Gastrocnemius medialis (tissue), 4 donors: Measurements from ENCODE around the gene ATP8B4. TPM values are rescaled to one million over a fixed set of nuclear protein-coding genes. Genes with fewer than 3 reads are reported as not detected.

Experiments used
- ATAC-seq, 2 donors: fragments of 150-250 bp; one replicate each; pipeline ENCODE4 v1.9.1; 2016
- DNase-seq, 2 donors: peaks; one replicate each; pipeline ENCODE4 v3.0.0-alpha.2; 2019
- H3K27ac ChIP-seq, 4 donors: fragments of 200-600 bp; sonication (generic); 1 replicate in 1 of 4; 2 replicates in 3 of 4; pipeline ENCODE4 v1.5.1; 2016 to 2018; ENCODE audit warnings: mild to moderate bottlenecking in 2 of 4, moderate library complexity in 1 of 4
- H3K27me3 ChIP-seq, 3 donors: fragments of 200-600 bp; sonication (generic) in 2 of 3; 1 replicate in 1 of 3; 2 replicates in 2 of 3; pipeline versions ENCODE4 v1.5.1 to v1.6.0; 2016 to 2019; ENCODE audit warnings: mild to moderate bottlenecking in 1 of 3, moderate library complexity in 1 of 3
- H3K36me3 ChIP-seq, 2 donors: fragments of 200-600 bp; sonication (generic) in 1 of 2; one replicate each; pipeline ENCODE4 v1.5.1; 2017 to 2018
- H3K4me1 ChIP-seq, 2 donors: fragments of 200-600 bp; sonication (generic) in 1 of 2; one replicate each; pipeline ENCODE4 v1.5.1; 2016 to 2017; ENCODE audit warnings: mild to moderate bottlenecking in 2 of 2
- H3K4me3 ChIP-seq, 4 donors: fragments of 200-600 bp; sonication (generic) in 3 of 4; 1 replicate in 1 of 4; 2 replicates in 3 of 4; pipeline ENCODE4 v1.5.1; 2016 to 2019; ENCODE audit warnings: mild to moderate bottlenecking in 2 of 4
- H3K9me3 ChIP-seq, 3 donors: fragments of 200-600 bp; sonication (generic) in 2 of 3; 1 replicate in 1 of 3; 2 replicates in 2 of 3; pipeline ENCODE4 v1.5.1; 2016 to 2019
- CTCF ChIP-seq, 5 experiments: fragments of 450-650 bp in 3 of 5; fragments of 200-600 bp in 2 of 5; sonication (generic) in 2 of 5; IDR thresholded peaks in 4 of 5; conservative IDR thresholded peaks in 1 of 5; 1 replicate in 4 of 5; 2 replicates in 1 of 5; pipeline ENCODE4 v1.5.1; 2016 to 2019; ENCODE audit warnings: antibody characterized with exemption in 5 of 5, mild to moderate bottlenecking in 3 of 5, moderate library complexity in 3 of 5
- POLR2A ChIP-seq, 2 donors: fragments of 450-650 bp; IDR thresholded peaks; one replicate each; pipeline ENCODE4 v1.6.1; 2017; ENCODE audit warnings: antibody characterized with exemption in 2 of 2, mild to moderate bottlenecking in 2 of 2, moderate library complexity in 2 of 2
- in situ Hi-C, 4 donors: fragments of 200-750 bp; cut with MboI; loops; one replicate each; pipeline versions ENCODE4 v1.15.0 to v1.8.0; 2017; ENCODE audit warnings: low sequenced_read_pairs in 4 of 4
- intact Hi-C: fragments of 100-400 bp; cut with DNase I; formaldehyde crosslinking; loops from one replicate; pipeline ENCODE4 v1.15.1; 2023; ENCODE audit warnings: low total_unique reads
- total RNA-seq, 4 donors: library from RNA; depleted of rRNA; stranded (reverse); fragments of >200 nt; gene quantifications; one replicate each; pipeline versions ENCODE4 v1.1.0 to v1.2.3, GENCODE V29; 2016

ATP8B4 gene
- total RNA-seq, 4 donors from 2014 or later: 1.7 to 3.4 (median 2.4) TPM

DNA sequence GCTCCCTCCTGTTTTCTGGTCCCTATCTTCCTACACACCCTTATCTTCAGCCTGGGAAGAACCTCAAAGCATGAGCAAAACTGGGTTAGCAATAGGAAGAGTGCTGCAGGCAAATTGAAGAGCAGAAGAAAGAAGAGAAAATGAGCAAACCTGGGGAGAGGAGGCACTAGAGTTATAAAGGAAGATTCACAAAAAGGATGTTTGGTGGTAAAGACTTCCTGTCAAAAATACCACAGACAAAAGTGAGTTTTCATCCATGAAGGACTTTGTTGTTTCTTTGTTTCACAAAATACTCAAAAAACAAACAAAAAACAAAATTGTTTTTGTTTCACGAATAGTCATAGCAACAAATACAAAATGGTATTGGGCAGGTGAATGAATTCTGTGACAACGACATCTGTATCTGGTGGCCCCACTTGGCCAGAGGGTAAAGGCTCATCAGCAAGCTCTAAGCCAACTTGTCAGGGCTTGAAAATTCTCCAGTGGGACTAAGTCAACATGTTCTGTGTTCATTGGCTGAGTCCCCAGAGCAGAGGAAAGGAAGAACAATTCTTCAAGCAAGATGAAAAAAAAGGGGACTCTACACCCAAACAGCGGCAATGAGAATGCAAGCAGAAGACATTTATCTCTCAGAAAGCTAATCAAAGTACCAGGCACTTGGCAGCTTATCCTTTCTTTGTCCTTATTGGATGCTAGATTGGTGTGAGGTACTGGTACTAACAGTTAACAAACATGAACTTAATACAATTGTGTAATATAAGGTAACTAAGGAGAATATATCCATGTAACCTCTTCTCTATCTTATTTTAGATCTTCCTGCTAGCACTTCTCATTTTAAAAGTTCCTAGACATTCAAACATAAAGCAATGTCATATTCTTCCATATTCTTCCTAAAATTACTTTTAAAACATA lies 9.7 kb downstream of the ATP8B4 start:
- no peak overlapping the region for H3K4me3 ChIP-seq
- no peak overlapping the region for H3K27ac ChIP-seq
- H3K9me3 ChIP-seq: no peaks in the 10 kb centered on the region
- DNase-seq (no peak), ATAC-seq (no peak)
- no peaks in the 10 kb centered on the region for H3K4me1 ChIP-seq
- in situ Hi-C loops: no loop called here
- H3K36me3 ChIP-seq: no peaks in the 10 kb centered on the region
- TF ChIP-seq POLR2A (IDR thresholded peaks at IDR 0.05) (no peak), CTCF (IDR thresholded peaks at IDR 0.05 in 4 of 5, conservative IDR thresholded peaks at IDR 0.05 in 1 of 5) (no peak)
- intact Hi-C loops: loop anchor here (5.0 kb wide), 1 partner anchor 52 kb away; no protein-coding TSS in a partner anchor
- no peaks in the 10 kb centered on the region for H3K27me3 ChIP-seq

DNA sequence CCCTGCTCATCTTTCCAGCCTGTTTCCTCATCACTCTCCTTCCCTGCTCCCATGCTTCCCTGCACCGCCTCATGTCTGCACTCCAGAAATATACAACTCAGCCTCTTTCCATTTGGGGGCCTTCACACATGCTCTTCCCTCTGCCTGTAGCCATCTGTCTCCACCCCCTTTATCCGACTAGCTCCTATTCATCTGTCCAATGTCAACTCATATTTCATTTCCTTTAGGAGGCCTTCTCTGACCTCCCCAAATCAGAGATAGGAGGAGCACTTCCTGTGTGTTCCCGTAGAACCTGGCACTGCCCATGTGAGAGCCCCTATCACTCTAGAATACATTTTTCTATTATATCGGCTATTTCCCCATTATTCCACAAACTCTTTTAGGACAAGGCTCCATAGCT lies 10.6 kb downstream of the ATP8B4 start:
- intact Hi-C loops: loop anchor here (5.0 kb wide), 1 partner anchor 51 kb away; no protein-coding TSS in a partner anchor
- TF ChIP-seq POLR2A (IDR thresholded peaks at IDR 0.05) (no peak), CTCF (IDR thresholded peaks at IDR 0.05 in 4 of 5, conservative IDR thresholded peaks at IDR 0.05 in 1 of 5) (no peak)
- Histone ChIP-seq H3K9me3 (no peaks in the 10 kb centered on the region), H3K4me3 (no peak overlapping the region), H3K36me3 (no peaks in the 10 kb centered on the region), H3K4me1 (no peaks in the 10 kb centered on the region), H3K27me3 (no peaks in the 10 kb centered on the region), H3K27ac (no peak overlapping the region)
- no peak for ATAC-seq
- in situ Hi-C loops: no loop called here
- no peak for DNase-seq

- Histone ChIP-seq H3K27me3 (no peaks in the 10 kb centered on the region), H3K27ac (no peak overlapping the region), H3K4me3 (no peak overlapping the region), H3K4me1 (no peaks in the 10 kb centered on the region), H3K36me3 (no peaks in the 10 kb centered on the region), H3K9me3 (no peaks in the 10 kb centered on the region)
- DNase-seq (no peak), ATAC-seq (no peak)
- no peak for TF ChIP-seq CTCF (IDR thresholded peaks at IDR 0.05 in 4 of 5, conservative IDR thresholded peaks at IDR 0.05 in 1 of 5)
- TF ChIP-seq POLR2A (IDR thresholded peaks at IDR 0.05): no peak
- in situ Hi-C loops (no loop called here), intact Hi-C loops (loop anchor here (5.0 kb wide), 1 partner anchor 50 kb away; no protein-coding TSS in a partner anchor)
Observed at GRCh38 chr15:50107591-50108408, 11.2 kb downstream of the ATP8B4 start.

DNA sequence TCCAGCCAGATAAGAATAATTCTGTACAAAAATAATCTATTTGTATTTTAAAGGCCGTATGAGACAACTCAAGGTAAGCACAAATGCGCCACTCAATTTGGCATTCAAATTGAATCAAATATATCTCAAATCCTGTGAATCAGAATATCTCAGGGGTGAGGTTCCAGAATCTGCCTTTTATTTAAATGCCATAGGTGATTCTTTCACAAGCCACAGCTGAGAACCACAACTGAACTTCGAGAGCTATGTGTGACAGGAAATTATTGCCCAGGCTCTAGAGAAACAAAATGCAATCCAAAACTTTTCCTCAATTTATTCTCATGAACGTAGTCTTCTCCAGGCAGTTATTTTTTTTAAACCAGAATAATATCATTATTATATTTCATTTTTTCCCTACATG lies 11.9 kb downstream of the ATP8B4 start:
- in situ Hi-C loops: no loop called here
- ATAC-seq (no peak), DNase-seq (no peak)
- H3K27ac ChIP-seq: no peak overlapping the region
- H3K4me3 ChIP-seq: no peak overlapping the region
- intact Hi-C loops: loop anchor here (5.0 kb wide), 1 partner anchor 50 kb away; no protein-coding TSS in a partner anchor
- no peaks in the 10 kb centered on the region for H3K27me3 ChIP-seq
- H3K4me1 ChIP-seq: no peaks in the 10 kb centered on the region
- no peaks in the 10 kb centered on the region for H3K36me3 ChIP-seq
- H3K9me3 ChIP-seq: no peaks in the 10 kb centered on the region
- no peak for TF ChIP-seq CTCF (IDR thresholded peaks at IDR 0.05 in 4 of 5, conservative IDR thresholded peaks at IDR 0.05 in 1 of 5)
- no peak for TF ChIP-seq POLR2A (IDR thresholded peaks at IDR 0.05)
